GM19455 (cell line): Measurements from ENCODE around the gene POM121L2.
"Not testable (repeated sequence)": the region's sequence is repeated elsewhere in the genome, so short reads cannot be mapped to it uniquely, and the experiment has no call there.

Experiments used
- ATAC-seq: cut with Tn5 transposase; IDR thresholded peaks from one replicate; pipeline ENCODE4 v1.9.1; 2021; ENCODE audit not compliant: unreplicated experiment

Gene POM121L2

GRCh38 chr6:27294409-27294808 is 17.7 kb downstream of the POM121L2 start:
- ATAC-seq = no peak

- ATAC-seq = no peak
Measured at GRCh38 chr6:27293436-27294098, 18.5 kb downstream of the POM121L2 start.

DNA sequence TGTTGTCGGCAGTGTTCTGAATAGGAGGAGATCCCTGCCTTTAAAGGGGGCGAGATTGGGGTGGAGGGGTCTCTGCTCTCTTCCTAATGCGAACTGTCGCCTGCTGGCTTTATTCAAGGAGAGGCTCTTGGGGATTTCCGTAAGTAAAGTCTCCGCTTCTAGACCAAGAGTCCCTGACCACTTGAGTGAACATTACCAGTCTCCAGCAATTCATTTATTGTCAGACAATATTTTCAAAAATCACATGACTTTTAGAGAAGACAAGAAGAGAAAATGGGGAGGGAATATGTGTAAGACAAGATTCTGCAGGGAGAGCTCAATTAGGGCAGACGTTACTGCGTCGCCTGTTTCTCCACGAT is 21.2 kb downstream of the POM121L2 start:
- no peak for ATAC-seq

DNA sequence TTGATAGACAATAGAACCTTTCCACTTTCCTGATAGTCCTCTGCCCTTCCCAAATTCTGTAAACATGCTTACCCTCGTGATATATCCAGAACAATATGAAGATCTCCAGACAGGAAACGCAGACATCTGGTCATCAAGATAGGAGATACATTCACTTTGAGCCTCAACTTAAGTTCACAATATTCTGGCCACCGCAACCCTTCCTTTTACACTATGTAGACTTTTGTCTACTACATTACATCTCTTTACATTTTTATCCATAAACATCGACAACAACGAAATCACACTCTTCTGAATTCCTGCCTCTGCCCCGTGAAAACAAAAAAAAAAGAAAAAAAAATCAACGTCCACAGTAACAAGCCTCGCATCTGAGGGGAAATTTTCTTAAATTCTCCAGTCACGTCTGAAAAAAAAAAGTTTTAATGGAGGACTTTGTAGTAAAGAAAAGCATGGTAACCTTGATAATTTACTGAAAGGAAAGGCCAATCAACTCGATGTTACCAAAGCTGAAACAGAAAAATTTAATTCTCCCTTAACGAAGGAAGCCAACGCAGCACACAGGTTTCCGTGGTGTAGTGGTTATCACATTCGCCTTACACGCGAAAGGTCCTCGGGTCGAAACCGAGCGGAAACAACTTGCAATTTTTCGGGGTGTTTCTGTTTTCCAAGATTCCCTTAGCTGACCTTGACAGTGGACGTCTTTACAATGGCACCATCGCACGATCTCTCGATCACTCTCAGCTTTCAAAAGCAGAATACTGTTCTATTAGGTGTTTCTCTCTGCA is 21.8 kb downstream of the POM121L2 start:
- no peak for ATAC-seq

- no peak for ATAC-seq
Measured at GRCh38 chr6:27288136-27289044, 23.7 kb downstream of the POM121L2 start.

GRCh38 chr6:27287751-27288135 is 24.3 kb downstream of the POM121L2 start:
- no peak for ATAC-seq

DNA sequence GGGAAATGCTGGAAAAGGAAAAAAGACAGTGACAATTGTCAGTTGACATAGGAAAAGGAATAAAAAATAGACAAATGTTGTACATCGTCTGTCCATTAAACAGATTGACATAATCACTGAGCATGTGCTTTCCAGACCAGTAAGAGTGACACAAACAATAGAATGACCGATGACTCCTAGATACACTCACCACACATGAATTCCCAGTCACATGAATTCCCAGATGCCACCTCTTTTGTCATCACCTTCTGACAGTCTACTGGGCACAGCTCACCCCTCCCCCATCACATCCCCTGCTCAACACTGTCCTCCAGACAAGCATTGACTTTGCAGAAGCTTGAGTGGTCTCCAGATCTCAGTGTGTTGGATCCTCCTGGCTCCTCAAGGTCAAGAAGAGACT is 25.9 kb downstream of the POM121L2 start:
- no peak for ATAC-seq

DNA sequence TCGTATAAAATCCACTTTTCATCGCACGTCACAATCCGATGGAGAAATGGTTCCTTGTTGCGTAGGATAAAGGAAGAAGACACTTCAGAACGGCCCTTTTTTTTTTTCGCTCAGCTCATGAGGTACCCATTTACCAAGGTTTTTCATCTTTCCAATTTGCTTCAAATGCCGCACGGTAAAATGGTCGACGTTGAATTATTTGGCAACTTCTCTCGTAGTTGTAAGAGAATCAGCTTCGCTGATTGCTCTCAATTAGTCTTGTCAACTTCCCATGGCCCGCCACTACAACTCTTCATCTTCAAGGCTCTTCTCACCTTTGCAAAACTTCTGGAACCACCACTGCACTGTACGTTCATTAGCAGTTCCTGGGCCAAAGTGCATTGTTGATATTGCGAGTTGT is 28.8 kb downstream of the POM121L2 start:
- no peak for ATAC-seq

DNA sequence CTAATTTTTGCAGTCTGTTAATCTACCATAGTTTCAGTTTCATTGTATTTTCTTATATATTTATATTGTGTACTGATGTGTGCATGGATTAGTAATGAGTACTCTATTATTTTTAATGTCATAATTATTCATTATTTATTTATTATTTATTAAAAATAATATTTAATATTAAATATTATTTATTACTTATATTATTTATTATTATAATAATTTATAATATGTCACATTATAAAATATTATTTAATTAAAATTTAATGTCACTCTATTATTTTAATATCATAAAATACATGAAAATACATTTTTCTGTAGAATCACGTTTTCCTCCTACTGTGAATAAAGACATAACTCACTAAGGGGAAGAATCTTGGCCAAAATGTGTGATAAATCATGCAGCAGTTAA is 30.5 kb downstream of the POM121L2 start:
- ATAC-seq = no peak

DNA sequence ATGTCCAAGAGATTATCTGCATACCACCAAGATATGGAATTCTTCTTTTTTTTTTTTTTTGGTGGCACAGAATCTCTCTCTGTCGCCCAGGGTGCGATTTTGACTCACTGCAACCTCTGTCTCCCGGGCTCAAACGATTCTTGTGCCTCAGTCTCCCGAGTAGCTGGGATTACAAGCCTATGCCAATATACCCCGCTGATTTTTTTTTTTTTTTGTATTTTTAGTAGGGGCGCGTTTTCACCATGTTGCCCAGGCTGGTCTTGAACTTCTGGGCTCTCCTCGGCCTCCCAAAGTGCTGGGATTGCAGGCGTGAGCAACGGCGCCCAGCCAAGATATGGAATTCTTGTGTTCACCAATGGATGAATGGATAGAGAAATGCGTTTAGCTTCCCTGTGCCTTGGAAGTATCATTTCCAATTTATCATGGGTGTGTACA is 31.0 kb downstream of the POM121L2 start:
- no peak for ATAC-seq

DNA sequence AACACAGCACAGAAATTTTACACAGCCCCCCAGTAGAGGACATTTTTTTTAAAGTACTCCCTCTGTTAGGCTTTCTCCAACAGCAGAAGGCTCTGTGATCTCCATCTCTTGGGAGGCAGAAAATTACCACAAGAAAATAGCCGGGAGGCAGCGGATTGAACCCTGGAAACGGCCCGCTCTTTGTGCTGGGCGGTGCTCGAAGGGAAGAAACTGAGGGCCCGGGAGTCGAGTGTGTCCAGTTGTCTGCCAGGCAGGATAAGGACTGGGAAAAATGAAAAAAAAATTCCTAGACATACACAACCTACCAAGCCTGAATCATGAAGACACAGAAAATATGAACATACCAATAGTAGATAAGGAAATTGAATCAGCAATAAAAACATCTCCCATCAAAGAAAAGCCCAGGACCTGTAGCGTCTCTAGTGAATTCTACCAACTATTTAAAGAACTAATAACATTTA is 31.5 kb downstream of the POM121L2 start:
- no peak for ATAC-seq

DNA sequence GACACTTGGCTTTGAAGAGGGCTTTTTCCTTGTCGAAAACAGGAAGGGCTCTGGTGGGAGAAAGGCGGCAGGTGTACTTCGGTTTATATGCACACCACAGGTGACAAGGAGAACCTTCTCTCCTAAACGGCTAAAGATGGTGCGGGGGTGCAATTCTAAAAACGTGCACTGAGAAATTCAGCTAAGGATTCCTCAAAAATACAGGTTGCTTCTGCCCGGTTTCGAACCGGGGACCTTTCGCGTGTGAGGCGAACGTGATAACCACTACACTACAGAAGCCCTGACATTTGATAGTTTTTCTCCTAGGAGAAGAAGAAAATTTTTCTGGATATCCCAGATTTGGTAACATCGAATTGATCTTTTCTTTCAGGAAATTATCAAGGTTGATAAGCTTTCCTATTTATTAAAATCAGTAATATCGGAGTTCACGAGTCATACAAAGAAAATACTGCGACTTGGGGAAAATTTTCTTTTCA is 32.0 kb downstream of the POM121L2 start:
- ATAC-seq = no peak

- no peak for ATAC-seq
Measured at GRCh38 chr6:27279513-27280063, 32.5 kb downstream of the POM121L2 start.

DNA sequence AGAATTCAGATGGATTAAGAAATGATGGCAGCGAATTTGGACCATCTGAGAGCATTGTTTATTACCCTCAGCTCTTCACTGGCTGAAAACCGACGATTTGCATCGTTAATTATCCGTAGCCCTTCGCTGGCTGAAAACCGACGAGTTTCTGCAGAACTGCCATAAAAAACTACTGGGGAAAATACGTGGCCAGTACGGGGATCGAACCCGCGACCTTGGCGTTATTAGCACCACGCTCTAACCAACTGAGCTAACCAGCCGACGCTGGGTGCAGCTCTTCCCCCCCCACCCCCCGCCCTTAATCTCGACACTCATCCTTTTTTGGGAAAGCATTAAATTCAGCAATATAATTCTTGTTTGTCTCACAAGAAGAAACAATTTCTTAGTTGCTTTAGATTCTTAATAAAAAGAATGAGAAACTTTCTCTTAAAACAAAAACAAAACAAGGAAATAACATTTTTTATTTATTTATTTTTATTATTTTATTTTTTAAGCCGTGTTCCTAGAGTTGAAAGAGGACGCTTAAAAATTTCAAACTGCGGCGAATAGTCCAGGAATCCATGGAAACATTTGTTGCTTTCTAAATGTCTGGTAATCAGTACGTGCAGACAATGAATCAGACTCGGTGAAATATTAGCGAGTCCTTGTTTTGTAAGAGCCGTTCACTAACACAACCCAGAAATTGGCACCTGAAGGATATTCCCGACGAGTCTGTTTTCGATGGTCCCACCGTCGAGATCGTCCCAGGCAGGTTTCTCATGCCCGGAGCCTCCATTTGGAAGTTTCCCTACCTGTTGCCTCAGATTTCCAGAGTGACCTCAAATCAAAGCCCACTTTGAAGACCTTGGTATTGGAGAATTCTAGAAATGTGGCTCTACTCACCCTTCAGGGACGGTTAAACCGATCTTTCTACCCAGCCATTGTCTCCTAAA is 36.8 kb downstream of the POM121L2 start:
- no peak for ATAC-seq

DNA sequence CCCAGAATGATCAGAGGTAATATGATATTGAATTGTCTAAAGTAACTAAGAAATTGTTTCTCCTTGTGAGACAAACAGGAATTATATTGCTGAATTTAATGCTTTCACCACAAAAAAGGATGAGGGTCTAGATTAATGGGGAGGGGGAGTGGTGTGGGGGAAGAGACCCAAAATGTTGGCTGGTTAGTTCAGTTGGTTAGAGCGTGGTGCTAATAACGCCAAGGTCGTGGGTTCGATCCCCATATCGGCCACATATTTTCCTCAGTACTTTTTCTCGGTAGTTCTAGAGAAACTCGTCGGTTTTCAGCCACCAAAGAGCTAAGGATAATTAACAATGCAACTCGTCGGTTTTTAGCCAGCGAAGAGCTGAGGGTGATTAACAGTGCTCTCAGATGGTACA is 38.3 kb downstream of the POM121L2 start:
- no peak for ATAC-seq

GRCh38 chr6:27268803-27269202 is 43.3 kb downstream of the POM121L2 start:
- no peak for ATAC-seq

- no peak for ATAC-seq
Measured at GRCh38 chr6:27267857-27268434, 44.1 kb downstream of the POM121L2 start.

DNA sequence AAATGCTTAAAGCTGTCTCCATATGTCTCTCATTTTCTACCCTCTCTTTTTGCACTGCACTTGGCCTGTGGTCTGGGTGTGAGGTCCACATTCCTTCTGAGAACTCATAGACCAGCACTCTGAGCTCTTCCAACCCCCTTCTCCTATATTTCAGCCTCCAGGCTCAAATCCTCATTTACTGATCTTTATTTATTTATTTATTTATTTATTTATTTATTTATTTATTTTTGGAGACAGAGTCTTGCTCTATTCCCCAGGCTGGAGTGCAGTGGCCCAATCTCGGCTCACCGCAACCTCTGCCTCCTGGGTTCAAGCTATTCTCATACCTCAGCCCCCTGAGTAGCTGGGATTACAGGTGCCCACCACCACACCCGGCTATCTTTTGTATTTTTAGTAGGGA is 45.1 kb downstream of the POM121L2 start:
- not testable (repeated sequence) for ATAC-seq

DNA sequence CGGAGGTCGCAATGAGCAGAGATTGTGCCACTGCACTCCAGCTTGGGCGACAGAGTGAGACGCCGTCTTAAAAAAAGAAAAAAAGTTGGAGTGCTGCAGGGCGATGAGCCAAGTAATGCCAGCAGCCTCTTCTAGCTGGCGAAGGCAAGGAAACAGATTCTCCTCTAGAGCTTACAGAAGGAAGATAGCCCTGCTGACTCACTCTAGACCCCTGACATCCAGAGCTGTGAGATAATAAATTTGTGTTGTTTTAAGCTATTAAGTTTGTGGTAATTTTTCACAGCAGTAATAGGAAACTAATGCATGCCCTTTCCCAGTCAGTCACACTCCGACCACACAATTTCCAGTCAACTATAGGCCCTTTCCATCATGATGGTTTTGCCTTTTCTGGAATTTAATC is 48.2 kb downstream of the POM121L2 start:
- no peak for ATAC-seq
